ENCODE data around the gene PEX11B.

PEX11B gene

DNA sequence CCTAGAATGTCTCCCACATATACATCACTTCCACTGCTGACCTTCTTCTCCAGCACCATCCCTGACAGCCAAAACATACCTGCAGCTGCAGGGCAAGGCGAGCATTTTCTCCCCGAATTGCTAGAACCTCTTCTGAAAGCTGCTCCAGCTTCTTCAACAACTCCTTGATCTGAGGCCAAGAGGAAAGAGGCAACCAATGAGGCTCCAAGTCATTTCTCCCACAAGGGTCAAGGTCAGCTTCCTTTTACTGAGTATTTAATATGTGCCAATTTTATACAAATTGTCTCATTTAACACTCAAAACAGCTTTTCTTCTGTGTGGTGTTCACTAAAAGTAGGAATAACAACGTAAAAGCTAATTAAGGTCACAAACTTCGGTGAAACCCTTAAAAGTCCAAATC, 50.3 kb downstream of the PEX11B start:
- no peak for DNase-seq

DNA sequence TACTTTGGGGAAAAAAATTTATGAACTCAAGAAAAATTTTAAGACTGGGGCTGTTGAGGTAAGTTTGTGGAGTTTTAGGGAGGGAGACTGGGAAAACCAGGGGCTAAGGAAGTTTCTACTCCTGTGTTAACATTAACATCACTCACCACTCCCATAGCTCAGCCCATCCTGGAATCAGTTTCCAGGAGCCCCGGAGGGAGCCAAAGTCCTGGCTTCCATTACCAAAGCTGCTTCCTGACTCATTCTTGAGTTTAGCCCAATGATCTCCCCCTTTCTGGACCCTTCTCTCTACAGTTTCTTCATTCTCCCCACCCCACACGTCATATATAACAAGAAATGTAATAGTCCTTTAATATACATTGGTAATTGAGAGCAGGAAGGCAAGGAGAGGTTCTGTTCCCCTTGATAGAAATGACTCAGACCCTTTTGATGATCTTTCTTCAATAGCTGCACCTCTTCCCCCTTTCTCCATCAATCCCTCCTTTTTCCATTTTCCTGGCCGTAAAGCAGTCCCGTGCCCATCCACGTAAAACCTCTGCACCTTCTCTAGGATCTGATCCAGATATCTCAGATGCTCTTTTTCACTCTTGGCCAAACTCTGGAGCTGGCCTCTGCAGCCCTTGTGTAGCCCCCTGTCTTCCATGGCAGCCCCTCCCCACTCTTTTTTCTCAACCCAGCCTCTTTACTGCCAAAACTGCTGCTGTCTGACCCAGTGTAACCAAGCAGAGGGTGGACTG, 55.1 kb downstream of the PEX11B start:
- DNase-seq, result no peak
